WTC11 (cell line): Measurements from ENCODE around the gene SLC19A1. TPM values are rescaled to one million over a fixed set of nuclear protein-coding genes. Genes with fewer than 3 reads are reported as not detected.

Experiments used
- ATAC-seq: fragments of 200-7000 bp; cut with Tn5 transposase; 2 replicates; pipeline ENCODE4 v1.10.0; 2021; ENCODE audit warnings: mild to moderate bottlenecking, moderate library complexity
- CTCF ChIA-PET: fragments of 300-600 bp; sonication (Branson Sonifier 250); formaldehyde crosslinking; loops from one replicate; lab custom pipeline; 2021; ENCODE audit warnings: antibody characterized with exemption; lab: Charles Lee
- POLR2A ChIA-PET: fragments of 350-600 bp; sonication (Branson Sonifier 250); formaldehyde crosslinking; loops from one replicate; lab custom pipeline; 2021; ENCODE audit warnings: antibody characterized with exemption; lab: Charles Lee
- DNase-seq: peaks from one replicate; pipeline ENCODE4 v3.0.0; 2021; ENCODE audit warnings: low spot score
- H3K27ac Mint-ChIP-seq: 2 replicates; pipeline ENCODE4 v1.8.0; 2021; ENCODE audit warnings: mixed read lengths
- H3K27me3 Mint-ChIP-seq: 2 replicates; pipeline ENCODE4 v1.8.0; 2021; ENCODE audit warnings: low read depth, mild to moderate bottlenecking, moderate library complexity, mixed read lengths
- H3K36me3 Mint-ChIP-seq: 2 replicates; pipeline ENCODE4 v1.8.0; 2021; ENCODE audit warnings: mixed read lengths
- H3K4me1 Mint-ChIP-seq: 2 replicates; pipeline ENCODE4 v1.8.0; 2022; ENCODE audit warnings: mixed read lengths
- H3K4me3 Mint-ChIP-seq: 2 replicates; pipeline ENCODE4 v1.8.0; 2021; ENCODE audit warnings: mild to moderate bottlenecking, moderate library complexity, mixed read lengths
- H3K9me3 Mint-ChIP-seq: 2 replicates; pipeline ENCODE4 v1.8.0; 2021; ENCODE audit warnings: mixed read lengths
- CREB1 ChIP-seq: sonication (generic); formaldehyde crosslinking; IDR thresholded peaks from 2 replicates; pipeline ENCODE4 v1.8.0; 2023; ENCODE audit warnings: mild to moderate bottlenecking, missing genetic modification reagents
- CREM ChIP-seq: sonication (generic); formaldehyde crosslinking; IDR thresholded peaks from 2 replicates; pipeline ENCODE4 v1.8.1; 2022; ENCODE audit warnings: mild to moderate bottlenecking, missing genetic modification reagents, moderate library complexity
- EMX1 ChIP-seq: fragments of 250-450 bp; sonication (Bioruptor Pico); IDR thresholded peaks from 2 replicates; pipeline ENCODE4 v1.8.0; 2021; ENCODE audit warnings: mild to moderate bottlenecking
- ESRRA ChIP-seq: sonication (generic); formaldehyde crosslinking; IDR thresholded peaks from 2 replicates; pipeline ENCODE4 v1.8.1; 2022; ENCODE audit warnings: mild to moderate bottlenecking, missing genetic modification reagents, borderline replicate concordance
- FOXJ3 ChIP-seq: sonication (generic); formaldehyde crosslinking; IDR thresholded peaks from 2 replicates; pipeline ENCODE4 v1.9.0; 2021; ENCODE audit warnings: missing genetic modification reagents, mild to moderate bottlenecking, borderline replicate concordance
- IRF1 ChIP-seq: sonication (generic); formaldehyde crosslinking; IDR thresholded peaks from 2 replicates; pipeline ENCODE4 v1.8.0; 2023; ENCODE audit warnings: missing genetic modification reagents
- NFATC4 ChIP-seq: fragments of 250-450 bp; sonication (Bioruptor Pico); IDR thresholded peaks from 2 replicates; pipeline ENCODE4 v1.9.0; 2021; ENCODE audit warnings: mild to moderate bottlenecking
- PRDM15 ChIP-seq: sonication (generic); formaldehyde crosslinking; IDR thresholded peaks from 2 replicates; pipeline ENCODE4 v1.8.0; 2022; ENCODE audit warnings: missing genetic modification reagents
- PREB ChIP-seq: sonication (generic); formaldehyde crosslinking; IDR thresholded peaks from 2 replicates; pipeline ENCODE4 v1.8.1; 2022; ENCODE audit warnings: mild to moderate bottlenecking, missing genetic modification reagents, moderate library complexity, borderline replicate concordance
- SMAD4 ChIP-seq: sonication (generic); formaldehyde crosslinking; IDR thresholded peaks from 2 replicates; pipeline ENCODE4 v1.8.0; 2022; ENCODE audit warnings: mild to moderate bottlenecking, missing genetic modification reagents
- SOX15 ChIP-seq: fragments of 250-450 bp; sonication (Bioruptor Pico); IDR thresholded peaks from 2 replicates; pipeline ENCODE4 v1.9.0; 2021; ENCODE audit warnings: mild to moderate bottlenecking
- STAT6 ChIP-seq: sonication (generic); formaldehyde crosslinking; conservative IDR thresholded peaks from 2 replicates; pipeline ENCODE4 v1.8.1; 2023; ENCODE audit warnings: mild to moderate bottlenecking, low read depth, missing genetic modification reagents, moderate library complexity
- ZBTB43 ChIP-seq: sonication (generic); formaldehyde crosslinking; IDR thresholded peaks from 2 replicates; pipeline ENCODE4 v1.8.1; 2023; ENCODE audit warnings: mild to moderate bottlenecking, missing genetic modification reagents
- ZMAT4 ChIP-seq: fragments of 250-450 bp; sonication (Bioruptor Pico); IDR thresholded peaks from 2 replicates; pipeline ENCODE4 v1.9.0; 2021; ENCODE audit warnings: mild to moderate bottlenecking
- ZNF121 ChIP-seq: sonication (generic); formaldehyde crosslinking; IDR thresholded peaks from 2 replicates; pipeline ENCODE4 v1.8.0; 2023; ENCODE audit warnings: missing genetic modification reagents
- ZNF219 ChIP-seq: sonication (generic); formaldehyde crosslinking; IDR thresholded peaks from 2 replicates; pipeline ENCODE4 v1.8.0; 2023; ENCODE audit warnings: missing genetic modification reagents, mild to moderate bottlenecking, borderline replicate concordance
- ZNF317 ChIP-seq: sonication (generic); formaldehyde crosslinking; IDR thresholded peaks from 2 replicates; pipeline ENCODE4 v1.8.1; 2023; ENCODE audit warnings: low read depth, mild to moderate bottlenecking, moderate library complexity, missing genetic modification reagents, borderline replicate concordance
- ZNF416 ChIP-seq: fragments of 250-450 bp; sonication (Bioruptor Pico); IDR thresholded peaks from 2 replicates; pipeline ENCODE4 v1.9.0; 2021; ENCODE audit warnings: mild to moderate bottlenecking, inconsistent platforms
- ZNF671 ChIP-seq: fragments of 250-450 bp; sonication (Bioruptor Pico); IDR thresholded peaks from 2 replicates; pipeline ENCODE4 v1.8.0; 2021; ENCODE audit warnings: mild to moderate bottlenecking
- total RNA-seq: library from RNA; stranded (reverse); gene quantifications from 3 replicates; pipeline ENCODE4 v1.2.3, GENCODE V29; 2021
- TF ChIP-seq, protein P1 (sequence below): sonication (generic); formaldehyde crosslinking; IDR thresholded peaks from 2 replicates; pipeline ENCODE4 v1.8.0; 2022; ENCODE audit warnings: mild to moderate bottlenecking, missing genetic modification reagents
- TF ChIP-seq, protein P2 (sequence below): sonication (generic); formaldehyde crosslinking; IDR thresholded peaks from 2 replicates; pipeline ENCODE4 v1.8.1; 2022; ENCODE audit warnings: mild to moderate bottlenecking, moderate library complexity, missing genetic modification reagents
- TF ChIP-seq, protein P3 (sequence below): sonication (generic); formaldehyde crosslinking; IDR thresholded peaks from 2 replicates; pipeline ENCODE4 v1.8.0; 2022; ENCODE audit warnings: mild to moderate bottlenecking, missing genetic modification reagents
- TF ChIP-seq, protein P4 (sequence below): sonication (generic); formaldehyde crosslinking; IDR thresholded peaks from 2 replicates; pipeline ENCODE4 v1.8.1; 2023; ENCODE audit warnings: mild to moderate bottlenecking, missing genetic modification reagents, moderate library complexity

SLC19A1 gene
- total RNA-seq, 1 experiment from 2014 or later = 29.8 TPM

DNA sequence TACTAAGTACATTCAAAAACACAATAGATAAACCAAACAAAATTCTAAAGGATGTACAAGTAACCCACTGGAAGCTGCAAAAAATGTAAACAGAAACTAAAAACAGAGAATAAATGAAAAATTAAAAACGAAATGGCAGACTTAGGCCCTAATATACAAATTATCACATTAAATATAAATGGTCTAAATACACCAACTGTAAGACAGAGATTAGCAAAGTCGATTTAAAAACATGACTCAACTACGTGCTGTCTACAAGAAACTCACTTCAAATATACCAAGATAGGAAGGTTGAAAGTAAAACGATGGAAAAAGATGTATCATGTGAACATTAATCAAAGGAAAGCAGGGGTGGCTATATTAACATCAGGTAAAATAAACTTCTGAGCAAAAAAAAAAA is 23.1 kb downstream of the SLC19A1 start:
- TF ChIP-seq, protein P1, sequence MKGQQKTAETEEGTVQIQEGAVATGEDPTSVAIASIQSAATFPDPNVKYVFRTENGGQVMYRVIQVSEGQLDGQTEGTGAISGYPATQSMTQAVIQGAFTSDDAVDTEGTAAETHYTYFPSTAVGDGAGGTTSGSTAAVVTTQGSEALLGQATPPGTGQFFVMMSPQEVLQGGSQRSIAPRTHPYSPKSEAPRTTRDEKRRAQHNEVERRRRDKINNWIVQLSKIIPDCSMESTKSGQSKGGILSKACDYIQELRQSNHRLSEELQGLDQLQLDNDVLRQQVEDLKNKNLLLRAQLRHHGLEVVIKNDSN (CRISPR knock-in tag) = no peak
- TF ChIP-seq STAT6 (CRISPR knock-in tag) (no peak), SOX15 (CRISPR knock-in tag) (no peak), PRDM15 (CRISPR knock-in tag) (no peak), ZNF317 (CRISPR knock-in tag) (no peak), EMX1 (CRISPR knock-in tag) (no peak), ESRRA (CRISPR knock-in tag) (no peak), ZNF219 (no peak), CREB1 (CRISPR knock-in tag) (no peak), ZBTB43 (no peak), ZNF416 (no peak), NFATC4 (CRISPR knock-in tag) (no peak), ZNF671 (CRISPR knock-in tag) (no peak)
- TF ChIP-seq, protein P2, sequence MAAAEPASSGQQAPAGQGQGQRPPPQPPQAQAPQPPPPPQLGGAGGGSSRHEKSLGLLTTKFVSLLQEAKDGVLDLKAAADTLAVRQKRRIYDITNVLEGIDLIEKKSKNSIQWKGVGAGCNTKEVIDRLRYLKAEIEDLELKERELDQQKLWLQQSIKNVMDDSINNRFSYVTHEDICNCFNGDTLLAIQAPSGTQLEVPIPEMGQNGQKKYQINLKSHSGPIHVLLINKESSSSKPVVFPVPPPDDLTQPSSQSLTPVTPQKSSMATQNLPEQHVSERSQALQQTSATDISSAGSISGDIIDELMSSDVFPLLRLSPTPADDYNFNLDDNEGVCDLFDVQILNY = no peak
- TF ChIP-seq, protein P3, sequence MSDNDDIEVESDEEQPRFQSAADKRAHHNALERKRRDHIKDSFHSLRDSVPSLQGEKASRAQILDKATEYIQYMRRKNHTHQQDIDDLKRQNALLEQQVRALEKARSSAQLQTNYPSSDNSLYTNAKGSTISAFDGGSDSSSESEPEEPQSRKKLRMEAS (CRISPR knock-in tag) = no peak
- H3K4me3 Mint-ChIP-seq = no peak overlapping the region
- CTCF ChIA-PET = no interaction called here
- no peak for ATAC-seq
- H3K27me3 Mint-ChIP-seq = peaks cover 37% of the 10 kb centered on the region
- H3K9me3 Mint-ChIP-seq = peaks cover 47% of the 10 kb centered on the region
- no peaks in the 10 kb centered on the region for H3K4me1 Mint-ChIP-seq
- H3K27ac Mint-ChIP-seq = no peak overlapping the region
- POLR2A ChIA-PET = interaction anchor here (0.7 kb wide), 1 partner anchor 344 kb away, joined by 4 read pairs; no protein-coding TSS in a partner anchor
- DNase-seq = no peak
- H3K36me3 Mint-ChIP-seq = peaks cover 58% of the 10 kb centered on the region

- ChIA-PET POLR2A (no interaction called here), CTCF (no interaction called here)
- Mint-ChIP-seq H3K9me3 (peaks cover 47% of the 10 kb centered on the region), H3K27ac (no peak overlapping the region), H3K27me3 (peaks cover 37% of the 10 kb centered on the region), H3K4me1 (no peaks in the 10 kb centered on the region), H3K4me3 (no peak overlapping the region), H3K36me3 (peaks cover 58% of the 10 kb centered on the region)
- no peak for DNase-seq
- no peak for ATAC-seq
- TF ChIP-seq CREB1 (CRISPR knock-in tag) (no peak), ZNF121 (no peak), CREM (no peak), FOXJ3 (CRISPR knock-in tag) (no peak), ZMAT4 (no peak), SMAD4 (CRISPR knock-in tag) (no peak), PREB (no peak), IRF1 (CRISPR knock-in tag) (no peak)
- TF ChIP-seq, protein P4, sequence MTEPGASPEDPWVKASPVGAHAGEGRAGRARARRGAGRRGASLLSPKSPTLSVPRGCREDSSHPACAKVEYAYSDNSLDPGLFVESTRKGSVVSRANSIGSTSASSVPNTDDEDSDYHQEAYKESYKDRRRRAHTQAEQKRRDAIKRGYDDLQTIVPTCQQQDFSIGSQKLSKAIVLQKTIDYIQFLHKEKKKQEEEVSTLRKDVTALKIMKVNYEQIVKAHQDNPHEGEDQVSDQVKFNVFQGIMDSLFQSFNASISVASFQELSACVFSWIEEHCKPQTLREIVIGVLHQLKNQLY (CRISPR knock-in tag) = no peak
These were observed 23.5 kb downstream of the SLC19A1 start for GRCh38 chr21:45518742-45519141.
